Nephron (organoid): Measurements from ENCODE around the gene RAD23B.
A peak's percentile ranks its signal among the peaks of the same experiment; 100 is the strongest.

Experiments
- H3K27ac Mint-ChIP-seq, 3 experiments: 2 replicates each; pipeline ENCODE4 v1.8.0; 2020; ENCODE audit warnings: mixed read lengths in 3 of 3, mild to moderate bottlenecking in 2 of 3, moderate library complexity in 1 of 3
- H3K27me3 Mint-ChIP-seq: 2 replicates; pipeline ENCODE4 v1.8.0; 2021; ENCODE audit warnings: low read depth, mild to moderate bottlenecking, moderate library complexity, mixed read lengths
- H3K36me3 Mint-ChIP-seq: 2 replicates; pipeline ENCODE4 v1.8.0; 2020; ENCODE audit warnings: low read depth, mixed read lengths
- H3K4me1 Mint-ChIP-seq: 2 replicates; pipeline ENCODE4 v1.8.0; 2020; ENCODE audit warnings: mixed read lengths
- H3K4me3 Mint-ChIP-seq, 3 experiments: 2 replicates each; pipeline ENCODE4 v1.8.0; 2020; ENCODE audit warnings: mild to moderate bottlenecking in 3 of 3, mixed read lengths in 3 of 3, moderate library complexity in 2 of 3
- H3K9me3 Mint-ChIP-seq: 2 replicates; pipeline ENCODE4 v1.8.0; 2020; ENCODE audit warnings: mixed read lengths
- CTCF ChIP-seq, 3 experiments: fragments of 200-600 bp; sonication (generic); IDR thresholded peaks; one replicate each; pipeline ENCODE4 v1.5.0; 2021; ENCODE audit warnings: antibody characterized with exemption in 3 of 3; ENCODE audit not compliant: unreplicated experiment in 3 of 3

RAD23B gene

GRCh38 chr9:107282759-107283622 lies at the start of gene RAD23B:
Gene RAD23B, plus strand, starts transcription at chr9:107283279. Its CDS starts 351 bp downstream, at chr9:107283630.
- Mint-ChIP-seq H3K4me1 (peaks cover 27% of the 10 kb centered on the region), H3K4me3 (peak within 1 kb of the TSS; percentile 96 to 99 (median 99)), H3K27me3 (no peaks in the 10 kb centered on the region), H3K27ac (peak within 1 kb of the TSS; percentile 92 to 98 (median 93)), H3K36me3 (peaks cover 3% of the 10 kb centered on the region), H3K9me3 (no peaks in the 10 kb centered on the region)
- no peak for TF ChIP-seq CTCF (IDR thresholded peaks at IDR 0.05; ENCODE audit: unreplicated experiment in 3 of 3)

GRCh38 chr9:107235765-107236442 lies 47.2 kb upstream of the RAD23B start:
- Mint-ChIP-seq H3K9me3 (peaks cover 2% of the 10 kb centered on the region), H3K4me1 (peaks cover 2% of the 10 kb centered on the region), H3K36me3 (no peaks in the 10 kb centered on the region), H3K27me3 (peaks cover 5% of the 10 kb centered on the region), H3K4me3 (no peak overlapping the region), H3K27ac (no peak overlapping the region)
- no peak for TF ChIP-seq CTCF (IDR thresholded peaks at IDR 0.05; ENCODE audit: unreplicated experiment in 3 of 3)

GRCh38 chr9:107237873-107238272 lies 45.2 kb upstream of the RAD23B start:
- peaks cover 2% of the 10 kb centered on the region for H3K9me3 Mint-ChIP-seq
- H3K27me3 Mint-ChIP-seq: peaks cover 5% of the 10 kb centered on the region
- H3K4me3 Mint-ChIP-seq: no peak overlapping the region

GRCh38 chr9:107239474-107239873 lies 43.6 kb upstream of the RAD23B start:
- no peak for TF ChIP-seq CTCF (IDR thresholded peaks at IDR 0.05; ENCODE audit: unreplicated experiment in 3 of 3)
- no peak overlapping the region for H3K4me3 Mint-ChIP-seq
- H3K27ac Mint-ChIP-seq: no peak overlapping the region
- H3K27me3 Mint-ChIP-seq: peaks cover 5% of the 10 kb centered on the region
- no peaks in the 10 kb centered on the region for H3K36me3 Mint-ChIP-seq
- peaks cover 2% of the 10 kb centered on the region for H3K9me3 Mint-ChIP-seq
- H3K4me1 Mint-ChIP-seq: peaks cover 4% of the 10 kb centered on the region

More at GRCh38 chr9:107237873-107238272, 45.2 kb upstream of the RAD23B start:
- Mint-ChIP-seq H3K4me1 (peaks cover 4% of the 10 kb centered on the region), H3K27ac (no peak overlapping the region), H3K36me3 (no peaks in the 10 kb centered on the region)
- no peak for TF ChIP-seq CTCF (IDR thresholded peaks at IDR 0.05; ENCODE audit: unreplicated experiment in 3 of 3)

GRCh38 chr9:107240260-107240659 lies 42.8 kb upstream of the RAD23B start:
- Mint-ChIP-seq H3K27ac (no peak overlapping the region), H3K4me1 (peaks cover 4% of the 10 kb centered on the region), H3K36me3 (no peaks in the 10 kb centered on the region), H3K27me3 (peaks cover 5% of the 10 kb centered on the region), H3K9me3 (peaks cover 2% of the 10 kb centered on the region), H3K4me3 (no peak overlapping the region)
- no peak for TF ChIP-seq CTCF (IDR thresholded peaks at IDR 0.05; ENCODE audit: unreplicated experiment in 3 of 3)
